IMR-90 (cell line): ENCODE results near the gene ZNF549. TPM values are rescaled to one million over a fixed set of nuclear protein-coding genes. Genes with fewer than 3 reads are reported as not detected.

Experiments used
- ATAC-seq: fragments of 200-7000 bp; cut with Tn5 transposase; 2 replicates; pipeline ENCODE4 v1.9.1; 2020; ENCODE audit warnings: low read depth, mild to moderate bottlenecking, moderate library complexity
- BruUV-seq: library from RNA; stranded (reverse); fragments of 400-500 nt; replicated peaks from 2 replicates; lab custom pipeline; 2021; lab: Mats Ljungman, UMichigan
- CTCF ChIA-PET: fragments of 300-600 bp; formaldehyde crosslinking; extraction: SDS; loops from one replicate; lab custom pipeline; 2021; ENCODE audit warnings: antibody characterized with exemption; lab: Yijun Ruan, JAX
- POLR2A ChIA-PET: fragments of 300-600 bp; sonication (Branson Sonifier 250); formaldehyde crosslinking; loops from one replicate; lab custom pipeline; 2022; ENCODE audit warnings: antibody characterized with exemption; ENCODE audit not compliant: unreplicated experiment; lab: Charles Lee
- DNase-seq: peaks from one replicate; pipeline ENCODE4 v3.0.0; 2013
- H2AFZ ChIP-seq: replicated peaks from 2 replicates; pipeline ENCODE3; 2013; ENCODE audit warnings: low read length, mild to moderate bottlenecking; ENCODE audit not compliant: poor library complexity
- H2AK5ac ChIP-seq: 2 replicates; pipeline ENCODE4 v1.6.1; 2013; ENCODE audit warnings: low read depth, low read length, inconsistent platforms
- H2AK9ac ChIP-seq: replicated peaks from 2 replicates; pipeline ENCODE3; 2013; ENCODE audit warnings: mild to moderate bottlenecking, low read depth, low read length, moderate library complexity; ENCODE audit not compliant: poor library complexity
- H2BK120ac ChIP-seq: 2 replicates; pipeline ENCODE4 v1.6.1; 2013; ENCODE audit warnings: low read depth, low read length, inconsistent platforms
- H2BK15ac ChIP-seq: 3 replicates; pipeline ENCODE4 v1.6.1; 2013; ENCODE audit warnings: low read depth, low read length, inconsistent platforms
- H2BK20ac ChIP-seq: 2 replicates; pipeline ENCODE4 v1.6.1; 2013; ENCODE audit warnings: low read depth, mild to moderate bottlenecking, inconsistent platforms, low read length, moderate library complexity
- H2BK5ac ChIP-seq: 2 replicates; pipeline ENCODE4 v1.6.1; 2013; ENCODE audit warnings: mild to moderate bottlenecking, low read depth, low read length, inconsistent platforms; ENCODE audit not compliant: poor library complexity, severe bottlenecking
- H3K14ac ChIP-seq: replicated peaks from 2 replicates; pipeline ENCODE4 v1.6.1; 2013; ENCODE audit warnings: low read depth, low read length, inconsistent platforms
- H3K18ac ChIP-seq: 2 replicates; pipeline ENCODE4 v1.6.1; 2013; ENCODE audit warnings: low read depth, low read length, control low read depth
- H3K23ac ChIP-seq: 2 replicates; pipeline ENCODE4 v1.6.1; 2013; ENCODE audit warnings: low read depth, low read length, inconsistent platforms
- H3K27ac ChIP-seq: 2 replicates; pipeline ENCODE4 v1.5.1; 2013; ENCODE audit warnings: mild to moderate bottlenecking, control low read depth, low read length; ENCODE audit not compliant: insufficient read depth
- H3K27me3 ChIP-seq: 2 replicates; pipeline ENCODE4 v1.6.1; 2013; ENCODE audit warnings: low read length; ENCODE audit not compliant: control insufficient read depth, insufficient read depth
- H3K36me3 ChIP-seq: 2 replicates; pipeline ENCODE4 v1.6.1; 2013; ENCODE audit warnings: low read length, mixed read lengths; ENCODE audit not compliant: control insufficient read depth, insufficient read depth
- H3K4ac ChIP-seq: 2 replicates; pipeline ENCODE4 v1.6.1; 2013; ENCODE audit warnings: low read depth, low read length, inconsistent platforms
- H3K4me1 ChIP-seq: 2 replicates; pipeline ENCODE4 v1.6.1; 2013; ENCODE audit warnings: low read length, mixed read lengths; ENCODE audit not compliant: control insufficient read depth, insufficient read depth
- H3K4me2 ChIP-seq: 2 replicates; pipeline ENCODE4 v1.6.1; 2013; ENCODE audit warnings: low read depth, mild to moderate bottlenecking, control low read depth, low read length, moderate library complexity
- H3K4me3 ChIP-seq: 2 replicates; pipeline ENCODE4 v1.5.1; 2013; ENCODE audit warnings: low read depth, mild to moderate bottlenecking, control low read depth, low read length, moderate library complexity; ENCODE audit not compliant: insufficient read depth
- H3K56ac ChIP-seq: 2 replicates; pipeline ENCODE4 v1.6.1; 2013; ENCODE audit warnings: low read length, inconsistent platforms; ENCODE audit not compliant: insufficient read depth; ENCODE audit errors: extremely low read depth
- H3K79me1 ChIP-seq, 2 experiments: 2 replicates each; pipeline ENCODE4 v1.6.1; 2013; ENCODE audit warnings: low read length in 2 of 2, inconsistent platforms in 1 of 2, low read depth in 1 of 2
- H3K9ac ChIP-seq: 2 replicates; pipeline ENCODE4 v1.6.1; 2013; ENCODE audit warnings: low read depth, low read length, control low read depth
- H3K9me1 ChIP-seq: 2 replicates; pipeline ENCODE4 v1.6.1; 2013; ENCODE audit warnings: low read length, inconsistent platforms; ENCODE audit not compliant: insufficient read depth
- H3K9me3 ChIP-seq: 2 replicates; pipeline ENCODE4 v1.6.1; 2013; ENCODE audit warnings: low read length; ENCODE audit not compliant: control insufficient read depth, insufficient read depth
- H4K20me1 ChIP-seq: 2 replicates; pipeline ENCODE4 v1.6.1; 2013; ENCODE audit warnings: low read length, inconsistent platforms; ENCODE audit not compliant: insufficient read depth
- H4K5ac ChIP-seq: 2 replicates; pipeline ENCODE4 v1.6.1; 2013; ENCODE audit warnings: mild to moderate bottlenecking, low read depth, low read length, control low read depth
- H4K8ac ChIP-seq, 2 experiments: 2 replicates each; pipeline ENCODE4 v1.6.1; 2013; ENCODE audit warnings: low read depth in 2 of 2, low read length in 2 of 2, control low read depth in 1 of 2, inconsistent platforms in 1 of 2
- H4K91ac ChIP-seq: 2 replicates; pipeline ENCODE4 v1.6.1; 2013; ENCODE audit warnings: low read depth, low read length, inconsistent platforms; ENCODE audit not compliant: insufficient read depth
- MAFK ChIP-seq: IDR thresholded peaks from 2 replicates; pipeline ENCODE4 v1.6.1; 2012; ENCODE audit warnings: low read depth, low read length, improper control_type of control experiment
- MXI1 ChIP-seq: IDR thresholded peaks from 2 replicates; pipeline ENCODE4 v1.6.1; 2012; ENCODE audit warnings: low read depth, mild to moderate bottlenecking, low read length, moderate library complexity, borderline replicate concordance
- SMC3 ChIP-seq: fragments of 150-350 bp; IDR thresholded peaks from 2 replicates; pipeline ENCODE4 v1.6.1; 2016; ENCODE audit warnings: low read depth, mild to moderate bottlenecking, antibody characterized with exemption, low read length, moderate library complexity
- dilution Hi-C: fragments of 300-500 bp; cut with HindIII; formaldehyde crosslinking; loops from one replicate; pipeline ENCODE4 v1.14.3; 2018; ENCODE audit warnings: low sequenced_read_pairs; ENCODE audit not compliant: unreplicated experiment
- in situ Hi-C: fragments of 300-500 bp; cut with MboI; formaldehyde crosslinking; loops from 3 replicates; pipeline ENCODE4 v1.14.3; 2019; ENCODE audit warnings: low sequenced_read_pairs, inconsistent platforms, mixed read lengths
- intact Hi-C: fragments of 100-400 bp; cut with micrococcal nuclease; formaldehyde crosslinking; loops from 2 replicates; pipeline ENCODE4 v1.10.0; 2022
- polyA plus RNA-seq, 3 experiments: library from polyadenylated mRNA; depleted of rRNA; stranded (reverse); fragments of >200 nt; gene quantifications; 2 replicates each; pipeline ENCODE4 v1.2.3, GENCODE V29; 2012; ENCODE audit warnings: low replicate concordance in 1 of 3
- total RNA-seq: library from RNA; depleted of rRNA; stranded (reverse); fragments of >200 nt; gene quantifications from 2 replicates; pipeline ENCODE4 v1.2.3, GENCODE V29; 2012

Gene ZNF549
- total and polyA plus RNA-seq, 2 of the 4 experiments (the other 2 are of a cell fraction) = 2.4 to 8.6 TPM

DNA sequence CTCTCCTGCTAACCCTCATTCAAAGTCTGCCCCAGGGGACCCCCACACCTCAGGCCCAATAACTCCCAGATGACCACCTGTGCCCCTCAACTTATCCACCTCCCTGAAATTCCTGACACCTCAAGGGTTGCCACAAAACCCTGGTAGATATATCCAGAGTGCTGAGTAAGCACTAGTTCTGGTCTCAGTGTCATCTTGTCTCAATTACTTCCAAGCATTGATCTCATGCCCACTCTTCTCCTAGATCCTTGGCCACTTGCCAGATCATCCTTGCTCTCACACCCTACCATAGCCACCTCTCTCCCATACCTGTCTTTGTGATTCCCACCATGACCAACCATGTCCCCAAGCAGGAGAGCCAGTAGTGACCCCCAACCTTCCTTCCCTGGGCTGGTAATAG, 49.5 kb downstream of the ZNF549 start:
- H2AK9ac ChIP-seq = no peak overlapping the region
- intact Hi-C loops = no loop called here
- no TSS peak for BruUV-seq
- H3K56ac ChIP-seq = no peak overlapping the region
- H4K5ac ChIP-seq = no peak overlapping the region
- no peak overlapping the region for H3K27ac ChIP-seq
- TF ChIP-seq MAFK = peak; percentile 57; the same call in 1 of the 2 replicates
- no peak for TF ChIP-seq MXI1
- TF ChIP-seq SMC3 = no peak
- no peak overlapping the region for H3K23ac ChIP-seq
- no peaks in the 10 kb centered on the region for H3K27me3 ChIP-seq
- H3K18ac ChIP-seq = no peak overlapping the region
- no peak overlapping the region for H2BK20ac ChIP-seq
- no peak overlapping the region for H2AFZ ChIP-seq
- no peak for ATAC-seq
- H3K14ac ChIP-seq = no peak overlapping the region
- H3K4me3 ChIP-seq = no peak overlapping the region
- in situ Hi-C loops = no loop called here
- H2BK120ac ChIP-seq = no peak overlapping the region
- dilution Hi-C loops = no loop called here
- no peak overlapping the region for H3K4ac ChIP-seq
- no peak overlapping the region for H2BK15ac ChIP-seq
- CTCF ChIA-PET = no interaction called here
- no peak overlapping the region for H2BK5ac ChIP-seq
- no peak overlapping the region for H3K4me2 ChIP-seq
- no peaks in the 10 kb centered on the region for H4K20me1 ChIP-seq
- peaks cover 5% of the 10 kb centered on the region; the same call in 1 of the 2 replicates for H3K9me1 ChIP-seq
- no peak overlapping the region for H4K8ac ChIP-seq
- H3K79me1 ChIP-seq = peaks cover 29% of the 10 kb centered on the region in 2 experiments
- H4K91ac ChIP-seq = no peak overlapping the region
- POLR2A ChIA-PET = no interaction called here
- H3K36me3 ChIP-seq = peaks cover 56% of the 10 kb centered on the region
- no peaks in the 10 kb centered on the region for H3K4me1 ChIP-seq
- no peak for DNase-seq
- no peak overlapping the region for H2AK5ac ChIP-seq
- H3K9me3 ChIP-seq = peaks cover 60% of the 10 kb centered on the region
- H3K9ac ChIP-seq = no peak overlapping the region
